ENCODE results near the gene KCNE2. TPM values are rescaled to one million over a fixed set of nuclear protein-coding genes. Genes with fewer than 3 reads are reported as not detected.
A peak's percentile ranks its signal among the peaks of the same experiment; 100 is the strongest.
"Not testable (repeated sequence)": the region's sequence is repeated elsewhere in the genome, so short reads cannot be mapped to it uniquely, and the experiment has no call there.

Gene KCNE2
- total RNA-seq, 1 donor from 2014 or later, result not detected

GRCh38 chr21:34353182-34353581 lies 10.6 kb upstream of the KCNE2 start:
- no peak for DNase-seq (ENCODE audit: low read depth in 2 of 2)

DNA sequence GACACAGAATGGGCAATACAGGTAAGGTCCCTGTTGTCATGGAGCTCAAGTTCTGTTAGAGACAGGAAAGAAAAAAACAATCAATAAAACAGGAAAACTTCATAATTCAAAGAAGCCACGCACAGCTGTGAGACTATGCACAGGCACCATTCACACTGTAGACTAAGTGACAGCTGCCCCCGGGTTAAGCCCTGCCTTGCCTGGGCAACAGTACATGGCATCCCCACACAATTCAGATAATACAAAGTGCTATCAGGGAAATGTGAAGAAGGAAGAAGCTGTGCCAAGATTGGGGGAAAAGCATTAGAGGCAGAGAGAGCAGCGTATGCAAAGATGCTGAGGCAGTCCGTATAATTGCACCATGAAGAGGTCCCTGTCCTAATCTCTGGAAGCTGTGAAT lies 9.0 kb upstream of the KCNE2 start:
- no peak for DNase-seq (ENCODE audit: low read depth in 2 of 2)

DNA sequence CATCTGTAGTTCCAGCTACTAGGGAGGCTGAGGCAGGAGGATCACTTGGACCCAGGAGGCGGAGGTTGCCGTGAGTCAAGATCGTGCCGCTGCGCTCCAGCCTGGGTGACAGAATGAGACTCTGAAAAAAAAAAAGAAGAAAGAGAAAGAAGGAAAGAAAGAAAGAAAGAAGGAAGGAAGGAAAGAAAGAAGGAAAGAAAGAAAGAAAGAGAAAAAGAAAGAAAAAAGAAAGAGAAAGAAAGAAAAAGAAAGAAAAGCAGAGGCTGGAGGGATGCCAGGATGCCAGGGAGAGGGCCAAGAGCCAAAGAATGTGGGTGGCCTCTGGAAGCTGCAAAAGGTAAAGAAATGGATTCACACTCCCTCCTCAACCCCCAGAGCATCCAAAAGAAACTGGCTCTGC lies 8.2 kb upstream of the KCNE2 start:
- DNase-seq (ENCODE audit: low read depth in 2 of 2), result no peak

DNA sequence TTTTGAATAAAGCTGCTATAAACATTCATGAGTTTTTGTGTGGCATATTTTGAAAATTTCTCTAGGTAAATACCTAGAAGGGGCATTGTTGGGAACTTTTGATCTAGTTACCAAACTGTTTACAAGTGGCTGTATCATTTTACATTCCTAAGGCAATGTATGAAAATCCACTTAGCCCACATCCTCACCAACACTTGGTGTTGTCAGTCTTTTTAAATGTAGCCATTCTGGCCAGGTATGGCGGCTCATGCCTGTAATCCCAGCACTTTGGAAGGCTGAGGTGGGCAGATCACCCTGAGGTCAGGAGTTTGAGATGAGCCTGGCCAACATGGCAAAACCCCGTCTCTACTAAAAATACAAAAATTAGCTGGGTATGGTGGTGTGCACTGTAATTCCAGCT lies 5.9 kb upstream of the KCNE2 start:
- DNase-seq (ENCODE audit: low read depth in 2 of 2), result no peak

GRCh38 chr21:34358866-34359265 lies 4.9 kb upstream of the KCNE2 start:
- no peak for DNase-seq (ENCODE audit: low read depth in 2 of 2)

DNA sequence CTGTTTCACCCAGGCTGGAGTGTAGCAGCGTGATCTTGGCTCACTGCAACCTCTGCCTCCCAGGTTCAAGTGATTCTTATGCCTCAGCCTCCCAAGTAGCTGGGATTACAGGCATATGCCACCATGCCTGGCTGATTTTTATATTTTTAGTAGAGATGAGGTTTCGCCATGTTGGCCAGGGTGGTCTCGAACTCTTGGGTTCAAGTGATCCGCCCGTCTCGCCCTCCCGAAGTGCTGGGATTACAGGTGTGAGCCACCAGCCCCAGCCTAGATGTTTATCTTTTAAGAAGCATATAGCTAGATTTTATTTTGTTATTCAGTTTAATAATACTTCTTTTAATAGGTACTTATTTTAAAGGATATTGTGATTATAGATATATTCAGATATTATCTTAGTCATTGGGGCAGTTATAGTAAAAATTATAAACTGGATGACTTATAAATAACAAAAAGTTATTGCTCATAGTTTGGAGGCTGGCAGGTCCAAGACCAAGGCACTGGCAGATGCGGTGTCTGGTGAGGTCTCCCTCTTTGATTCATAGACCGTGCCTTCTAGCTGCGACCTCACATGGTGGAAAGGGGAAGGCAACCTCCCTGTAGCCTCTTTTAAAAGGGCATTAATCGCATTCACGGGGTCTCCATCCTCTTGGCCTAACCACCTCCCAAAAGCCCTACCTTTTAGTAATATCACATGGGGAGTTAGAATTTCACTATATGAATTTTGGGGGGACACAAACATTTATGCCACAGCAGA lies 3.1 kb upstream of the KCNE2 start:
- no peak for DNase-seq (ENCODE audit: low read depth in 2 of 2)

- DNase-seq (ENCODE audit: low read depth in 2 of 2), result no peak
These were observed 1.7 kb upstream of the KCNE2 start for GRCh38 chr21:34362136-34362444.

GRCh38 chr21:34362670-34363069 lies 1.1 kb upstream of the KCNE2 start:
- DNase-seq (ENCODE audit: low read depth in 2 of 2), result no peak

DNA sequence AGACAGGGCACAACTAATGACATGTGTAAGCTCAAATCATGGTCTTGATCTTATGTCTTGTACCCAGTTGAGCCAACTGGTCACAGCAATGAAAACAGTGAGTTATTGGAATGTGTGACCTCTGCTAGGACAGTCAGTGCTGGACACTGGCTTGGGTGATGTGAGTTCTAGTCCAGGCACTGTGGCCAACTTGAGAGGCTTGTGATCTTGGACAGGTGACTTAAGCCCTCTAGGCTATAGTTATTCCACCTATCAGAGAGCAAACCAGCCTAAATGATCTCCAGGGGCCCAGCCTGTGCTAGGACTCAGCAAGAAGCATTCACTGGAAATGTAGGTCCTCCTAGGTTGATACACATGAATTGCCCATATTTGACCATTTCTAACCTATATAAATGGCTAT lies 1.1 kb downstream of the KCNE2 start:
- no peak for DNase-seq (ENCODE audit: low read depth in 2 of 2)

- DNase-seq (ENCODE audit: low read depth in 2 of 2), result no peak
These were observed 2.0 kb downstream of the KCNE2 start for GRCh38 chr21:34365809-34366208.

DNA sequence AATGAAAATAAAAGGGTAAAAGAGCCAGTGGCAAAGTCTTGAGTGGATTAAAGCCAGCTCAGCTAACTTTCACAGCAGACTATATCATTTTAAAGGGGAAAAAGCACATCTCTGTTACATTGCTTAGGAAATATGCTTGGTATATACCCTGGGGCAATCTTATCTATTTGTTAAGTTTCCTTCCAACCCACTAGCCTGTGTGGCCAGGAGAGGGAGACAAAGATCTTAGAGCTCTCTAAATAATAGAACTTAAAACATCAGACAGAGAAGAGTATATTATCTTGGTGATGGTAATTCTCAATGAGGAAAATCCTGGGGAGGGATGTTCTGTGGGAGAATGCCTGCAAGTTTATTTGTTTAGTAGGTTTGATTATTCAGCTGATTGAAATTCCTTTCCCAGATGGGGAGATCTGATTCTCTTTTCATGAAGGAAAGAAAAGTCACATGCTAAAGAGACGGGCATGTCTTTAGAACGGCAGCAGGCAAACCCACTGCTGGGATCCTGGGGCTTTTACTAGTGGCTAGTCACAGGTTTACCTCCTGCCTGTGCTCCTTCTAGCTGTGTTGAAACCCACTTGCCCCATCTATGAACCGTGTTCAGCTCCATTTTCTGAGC lies 3.6 kb downstream of the KCNE2 start:
- peak; percentile 20 to 64 for DNase-seq (ENCODE audit: low read depth in 2 of 2)

DNA sequence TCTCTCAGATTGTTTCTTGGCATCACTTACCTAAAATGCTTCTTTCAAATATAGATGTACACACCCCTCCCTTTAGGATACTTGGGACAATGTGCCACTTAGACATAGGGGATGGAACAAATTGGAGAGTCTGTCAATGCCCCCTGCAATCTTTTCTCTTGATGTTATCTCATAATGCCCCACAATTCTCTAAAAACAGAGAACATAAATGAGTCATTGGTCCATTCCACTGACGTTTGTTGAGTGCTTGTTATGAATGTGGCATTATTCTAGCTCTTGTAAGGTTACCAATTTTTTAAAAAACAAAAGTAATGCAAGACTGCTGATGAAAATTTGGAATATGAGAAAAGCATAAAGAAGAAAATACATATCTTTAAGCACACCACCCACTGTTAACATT lies 5.9 kb downstream of the KCNE2 start:
- no peak for DNase-seq (ENCODE audit: low read depth in 2 of 2)

DNA sequence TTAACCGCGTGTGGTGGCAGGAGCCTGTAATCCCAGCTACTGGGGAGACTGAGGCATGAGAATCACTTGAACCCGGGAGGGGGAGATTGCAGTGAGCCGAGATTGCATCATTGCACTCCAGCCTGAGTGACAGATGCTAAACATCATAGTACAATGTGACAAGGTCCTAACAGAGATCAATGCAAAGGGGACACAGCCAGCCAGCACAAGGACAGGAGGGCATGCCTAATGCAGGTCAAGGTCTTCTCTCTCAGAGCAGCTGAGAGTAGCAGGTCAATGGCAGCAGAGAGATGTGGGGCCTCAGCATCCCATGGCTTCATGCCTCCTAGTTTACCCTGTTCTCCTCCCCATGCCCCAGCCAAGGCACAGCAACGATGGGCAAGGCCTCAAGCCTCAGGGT lies 8.5 kb downstream of the KCNE2 start:
- DNase-seq (ENCODE audit: low read depth in 2 of 2), result no peak

GRCh38 chr21:34374462-34374861 lies 10.7 kb downstream of the KCNE2 start:
- DNase-seq (ENCODE audit: low read depth in 2 of 2), result not testable (repeated sequence)

DNA sequence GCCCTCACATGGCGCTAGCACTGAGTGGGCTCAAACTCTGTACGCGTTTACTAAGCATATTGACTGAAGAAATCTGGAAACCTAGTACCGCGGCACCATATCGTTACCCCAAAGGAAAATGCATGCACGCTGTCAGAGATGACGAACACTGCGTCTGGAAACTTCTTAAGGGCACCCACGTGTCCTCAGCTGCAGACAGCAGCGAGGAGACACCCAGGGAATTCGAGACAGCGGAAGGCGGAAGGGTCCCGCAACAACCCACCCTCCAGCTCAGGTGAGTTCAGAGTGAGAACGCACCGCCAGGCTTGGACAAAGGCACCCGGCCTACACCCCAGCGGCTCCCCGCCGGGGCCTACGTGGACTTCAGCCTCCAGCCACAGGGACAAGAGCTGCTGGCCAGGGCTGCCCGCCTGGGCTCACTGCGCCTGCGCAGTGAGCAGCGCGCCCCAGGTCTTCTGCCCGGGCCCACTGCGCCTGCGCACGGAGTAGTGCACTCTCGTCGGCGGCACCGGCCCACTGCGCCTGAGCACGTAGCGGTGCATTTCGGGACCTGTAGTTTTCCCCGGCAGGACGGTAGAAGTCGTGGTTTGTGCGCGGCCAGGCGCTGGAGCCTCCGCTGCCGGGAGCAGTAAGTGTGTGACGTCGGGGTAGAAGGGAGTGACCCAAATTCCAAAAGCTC lies 11.3 kb downstream of the KCNE2 start, which contains the start of gene SMIM11:
TSS of gene SMIM11 (plus strand) at position 568 of the 679 bp plus-strand sequence. CDS start 3,998 bp downstream, outside the sequence.
- not testable (repeated sequence) for DNase-seq (ENCODE audit: low read depth in 2 of 2)

GRCh38 chr21:34375619-34375972 lies 11.8 kb downstream of the KCNE2 start:
- DNase-seq (ENCODE audit: low read depth in 2 of 2), result not testable (repeated sequence)

DNA sequence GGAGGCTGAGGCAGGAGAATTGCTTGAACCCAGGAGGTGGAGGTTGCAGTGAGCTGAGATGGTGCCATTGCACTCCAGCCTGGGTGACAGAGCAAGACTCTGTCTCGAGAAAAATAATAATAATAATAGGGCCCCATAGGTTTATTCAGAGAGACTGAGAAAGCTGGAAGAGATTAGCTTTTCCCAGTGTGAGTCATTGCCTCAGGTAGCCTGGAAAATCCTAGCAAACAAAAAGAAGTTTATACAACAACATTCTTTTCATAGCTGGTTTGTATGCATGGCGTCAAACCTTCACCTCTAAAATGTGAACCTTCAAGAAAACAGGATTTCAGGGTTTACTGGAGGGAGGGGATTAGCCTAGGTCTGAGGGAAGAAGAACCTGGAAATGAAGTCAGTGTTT lies 19.3 kb downstream of the KCNE2 start:
- not testable (repeated sequence) for DNase-seq (ENCODE audit: low read depth in 2 of 2)

DNA sequence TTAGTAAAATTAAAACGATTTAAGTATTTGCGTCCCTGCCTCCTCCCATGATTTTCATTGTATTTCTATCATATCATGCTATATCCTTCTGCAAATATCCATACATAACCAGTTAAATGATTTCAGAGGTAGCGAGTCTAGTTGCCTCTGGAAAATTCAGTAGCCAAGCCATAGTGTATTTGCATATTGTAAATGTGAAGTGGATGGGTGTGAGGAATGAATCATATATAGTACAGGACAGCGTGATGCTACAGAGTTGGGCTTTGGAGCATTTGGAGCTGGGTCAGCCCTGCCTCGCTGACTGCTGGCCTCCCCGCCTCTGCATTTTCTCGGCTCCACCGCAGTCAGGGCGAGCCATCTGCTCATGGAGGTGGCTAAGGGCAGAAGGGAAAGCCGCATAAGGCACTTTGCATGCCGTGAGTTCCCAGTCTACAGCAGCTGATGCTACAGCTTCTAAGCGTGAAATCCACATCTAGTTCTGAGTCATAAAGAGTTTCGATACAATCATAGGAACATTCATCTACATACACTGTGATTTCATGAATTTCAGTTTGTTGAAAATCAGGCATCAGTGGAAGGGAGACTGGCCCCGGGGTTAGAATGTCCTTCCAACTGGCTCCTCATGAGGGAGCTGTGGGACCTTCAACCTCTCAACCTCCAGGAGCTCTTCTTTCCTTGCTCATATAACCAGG lies 20.1 kb downstream of the KCNE2 start:
- not testable (repeated sequence) for DNase-seq (ENCODE audit: low read depth in 2 of 2)

DNA sequence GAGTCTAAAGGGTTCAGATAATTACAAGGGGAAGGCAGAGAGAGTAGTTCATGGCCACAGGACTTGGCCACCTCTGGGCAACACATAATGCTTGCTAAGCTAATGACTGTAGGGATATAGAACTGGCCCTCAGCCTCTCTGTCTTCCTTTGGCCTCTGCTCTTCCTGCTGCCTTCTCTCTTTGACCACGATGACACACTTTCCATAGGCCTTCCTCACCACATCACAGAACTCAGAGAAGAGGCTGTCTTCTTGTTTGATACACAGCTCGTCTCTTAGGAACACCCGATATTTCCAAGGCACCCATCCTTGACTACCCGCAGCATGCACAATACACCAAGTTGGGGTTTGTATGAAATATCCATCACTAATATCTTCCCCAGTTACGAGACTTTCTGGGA lies 36.7 kb downstream of the KCNE2 start:
- not testable (repeated sequence) for DNase-seq (ENCODE audit: low read depth in 2 of 2)

GRCh38 chr21:34404742-34405141 lies 40.9 kb downstream of the KCNE2 start:
- not testable (repeated sequence) for DNase-seq (ENCODE audit: low read depth in 2 of 2)

DNA sequence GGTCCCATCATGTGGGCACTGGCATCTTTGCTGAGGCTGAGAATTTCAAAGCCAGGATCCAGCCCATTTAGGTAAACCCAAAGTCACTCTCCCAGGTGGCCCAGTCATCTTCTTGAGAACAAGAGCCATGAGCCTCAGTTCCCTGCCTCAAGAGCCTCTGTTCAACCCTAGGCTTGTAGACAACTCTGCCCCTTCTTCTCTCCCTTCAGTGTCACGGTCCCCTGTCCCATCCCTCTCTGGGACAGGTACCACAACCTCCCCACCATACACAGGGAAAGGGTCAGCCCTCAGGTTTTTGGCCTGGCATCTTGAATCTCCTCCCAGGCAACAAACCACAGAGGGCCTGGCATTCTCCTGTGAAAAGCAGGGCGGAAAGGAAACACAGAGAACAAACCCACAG lies 41.9 kb downstream of the KCNE2 start:
- not testable (repeated sequence) for DNase-seq (ENCODE audit: low read depth in 2 of 2)

- not testable (repeated sequence) for DNase-seq (ENCODE audit: low read depth in 2 of 2)
These were observed 42.3 kb downstream of the KCNE2 start for GRCh38 chr21:34406102-34406501.
